LNCaP clone FGC (cell line): ENCODE data around the gene TMCC3.
A peak's percentile ranks its signal among the peaks of the same experiment; 100 is the strongest.
"Not testable (repeated sequence)": the region's sequence is repeated elsewhere in the genome, so short reads cannot be mapped to it uniquely, and the experiment has no call there.

Experiments
- DNase-seq: peaks from one replicate; pipeline ENCODE4 v3.0.0-alpha.2; 2011; ENCODE audit warnings: low read depth
- H3K4me3 ChIP-seq: 2 replicates; pipeline ENCODE4 v1.5.1; 2011; ENCODE audit warnings: mild to moderate bottlenecking, low read depth, low read length, control low read depth
- TF ChIP-seq, protein P1 (sequence below): IDR thresholded peaks from 2 replicates; pipeline ENCODE4 v1.5.1; 2012; ENCODE audit warnings: mild to moderate bottlenecking; ENCODE audit not compliant: control insufficient read depth, insufficient read depth; ENCODE audit errors: extremely low read depth

The TMCC3 gene

DNA sequence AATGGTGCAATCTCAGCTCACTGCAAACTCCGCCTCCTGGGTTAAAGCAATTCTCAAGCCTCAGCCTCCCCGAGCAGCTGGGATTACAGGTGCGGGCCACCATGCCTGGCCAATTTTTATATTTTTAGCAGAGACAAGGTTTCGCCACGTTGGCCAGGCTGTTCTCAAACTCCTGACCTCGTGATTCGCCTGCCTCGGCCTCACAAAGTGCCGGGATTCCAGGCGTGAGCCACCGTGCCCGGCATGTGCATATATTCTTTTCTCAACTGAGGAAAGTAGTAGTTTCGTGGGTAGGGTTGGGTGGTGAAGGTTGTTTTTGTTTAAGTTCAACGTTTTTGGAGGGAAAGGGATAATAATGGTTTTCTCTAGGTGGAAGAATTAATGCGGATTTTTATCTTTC lies 96.5 kb downstream of the TMCC3 start:
- DNase-seq: no peak
- H3K4me3 ChIP-seq: no peak overlapping the region
- TF ChIP-seq, protein P1, sequence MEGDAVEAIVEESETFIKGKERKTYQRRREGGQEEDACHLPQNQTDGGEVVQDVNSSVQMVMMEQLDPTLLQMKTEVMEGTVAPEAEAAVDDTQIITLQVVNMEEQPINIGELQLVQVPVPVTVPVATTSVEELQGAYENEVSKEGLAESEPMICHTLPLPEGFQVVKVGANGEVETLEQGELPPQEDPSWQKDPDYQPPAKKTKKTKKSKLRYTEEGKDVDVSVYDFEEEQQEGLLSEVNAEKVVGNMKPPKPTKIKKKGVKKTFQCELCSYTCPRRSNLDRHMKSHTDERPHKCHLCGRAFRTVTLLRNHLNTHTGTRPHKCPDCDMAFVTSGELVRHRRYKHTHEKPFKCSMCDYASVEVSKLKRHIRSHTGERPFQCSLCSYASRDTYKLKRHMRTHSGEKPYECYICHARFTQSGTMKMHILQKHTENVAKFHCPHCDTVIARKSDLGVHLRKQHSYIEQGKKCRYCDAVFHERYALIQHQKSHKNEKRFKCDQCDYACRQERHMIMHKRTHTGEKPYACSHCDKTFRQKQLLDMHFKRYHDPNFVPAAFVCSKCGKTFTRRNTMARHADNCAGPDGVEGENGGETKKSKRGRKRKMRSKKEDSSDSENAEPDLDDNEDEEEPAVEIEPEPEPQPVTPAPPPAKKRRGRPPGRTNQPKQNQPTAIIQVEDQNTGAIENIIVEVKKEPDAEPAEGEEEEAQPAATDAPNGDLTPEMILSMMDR: no peak

DNA sequence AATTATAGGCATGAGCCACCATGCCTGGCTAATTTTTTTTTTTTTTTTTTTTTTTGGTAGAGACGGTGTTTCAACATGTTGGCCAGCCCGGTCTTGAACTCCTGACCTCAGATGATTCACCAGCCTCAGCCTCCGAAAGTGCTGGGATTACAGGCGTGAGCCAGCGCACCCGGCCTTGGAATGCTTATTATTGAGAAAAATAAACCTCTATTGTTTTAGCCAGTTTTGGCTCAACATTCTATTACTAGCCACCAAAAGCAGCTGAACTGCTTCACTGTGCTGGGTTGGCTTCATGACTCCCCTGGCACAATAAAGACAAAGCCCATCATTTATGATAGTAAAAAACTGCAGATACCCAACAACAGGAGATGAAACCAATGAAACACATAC lies 97.2 kb downstream of the TMCC3 start:
- no peak overlapping the region for H3K4me3 ChIP-seq
- TF ChIP-seq, protein P1: no peak
- DNase-seq: no peak

DNA sequence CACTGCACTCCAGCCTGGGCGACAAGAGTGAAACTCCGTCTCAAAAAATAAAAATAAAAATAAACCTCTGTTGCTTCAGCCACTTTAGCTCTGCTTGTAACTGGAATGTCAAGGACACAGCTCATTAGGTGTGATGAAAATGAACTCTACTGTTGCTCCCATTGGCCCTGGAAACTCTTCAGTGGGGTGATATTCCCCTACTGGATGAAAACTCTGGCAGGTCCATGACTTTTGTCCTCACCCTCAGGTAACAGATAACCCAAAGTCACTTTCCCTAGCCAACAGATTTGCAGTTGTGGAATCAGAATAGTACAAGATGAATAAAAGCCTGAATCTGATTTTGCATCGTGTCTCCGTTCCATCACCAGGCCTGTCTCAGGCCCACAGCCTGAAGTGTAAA lies 98.5 kb downstream of the TMCC3 start:
- TF ChIP-seq, protein P1: no peak
- no peak overlapping the region for H3K4me3 ChIP-seq
- DNase-seq: no peak

DNA sequence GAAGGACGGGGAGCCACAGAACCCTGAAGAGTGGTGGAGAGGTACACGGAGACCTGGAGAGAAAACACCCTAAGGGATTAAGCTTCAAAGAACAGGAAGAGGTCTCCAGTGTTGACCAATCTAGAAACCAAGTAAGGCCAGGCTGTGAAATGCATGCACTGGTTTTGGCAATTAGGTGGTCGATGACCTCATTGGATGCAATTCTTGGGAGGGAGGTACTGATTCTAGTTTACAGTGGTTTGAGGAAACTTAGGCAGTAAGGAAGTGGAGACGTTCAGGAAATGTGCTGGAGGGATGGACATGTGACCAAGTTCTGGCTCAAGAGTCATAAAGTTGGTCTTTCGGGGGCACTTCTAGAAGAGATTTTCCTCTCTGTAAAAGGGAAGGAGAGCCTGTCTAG lies 99.4 kb downstream of the TMCC3 start:
- TF ChIP-seq, protein P1: no peak
- H3K4me3 ChIP-seq: no peak overlapping the region
- DNase-seq: no peak

DNA sequence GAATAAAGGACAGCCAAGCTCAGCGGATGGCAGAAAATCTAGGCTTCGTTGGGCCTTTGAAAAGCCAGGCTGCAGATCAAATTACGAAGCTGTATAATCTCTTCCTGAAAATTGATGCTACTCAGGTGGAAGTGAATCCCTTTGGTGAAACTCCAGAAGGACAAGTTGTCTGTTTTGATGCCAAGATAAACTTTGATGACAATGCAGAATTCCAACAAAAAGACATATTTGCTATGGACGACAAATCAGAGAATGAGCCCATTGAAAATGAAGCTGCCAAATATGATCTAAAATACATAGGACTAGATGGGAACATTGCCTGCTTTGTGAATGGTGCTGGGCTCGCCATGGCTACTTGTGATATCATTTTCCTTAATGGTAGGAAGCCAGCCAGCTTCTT lies 101.5 kb downstream of the TMCC3 start:
- not testable (repeated sequence) for H3K4me3 ChIP-seq

DNA sequence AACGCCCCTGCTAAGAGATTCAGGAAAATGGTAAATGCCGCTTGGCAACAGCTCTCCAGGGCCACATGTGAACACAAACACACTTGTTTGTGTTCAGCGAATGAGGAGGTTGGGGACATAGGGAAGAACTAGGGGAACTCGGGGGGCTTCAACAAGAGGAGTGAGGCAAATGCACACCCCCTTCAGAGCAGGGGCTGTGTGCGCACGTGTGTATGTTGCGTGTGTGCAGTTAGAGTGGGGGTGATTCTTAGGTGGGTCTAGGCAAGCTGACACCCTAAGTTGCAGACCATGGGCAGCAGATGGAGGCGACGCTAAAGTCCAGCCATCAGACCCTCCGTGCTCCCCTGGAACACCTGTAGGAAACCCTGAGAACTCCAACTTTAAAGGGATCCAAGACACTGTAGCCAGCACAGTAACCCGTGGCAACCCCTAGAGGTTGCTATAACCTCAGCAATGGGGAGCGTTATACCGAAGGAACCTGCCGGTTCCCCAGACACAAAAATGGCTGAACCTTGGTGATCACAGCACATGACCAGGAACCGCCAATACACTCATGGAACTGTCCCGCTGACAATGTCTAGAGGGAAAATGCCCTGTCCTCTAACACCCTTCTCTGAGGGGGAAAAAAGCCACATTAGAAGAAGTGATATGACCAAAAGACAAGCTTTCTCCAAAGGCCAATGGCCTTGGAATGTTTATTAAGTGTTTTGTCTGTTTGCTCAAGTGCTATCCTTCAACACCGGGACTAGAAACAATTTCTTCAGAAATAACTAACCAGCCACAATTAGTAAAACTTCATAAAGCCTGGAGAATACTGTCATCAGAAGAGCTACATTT lies 104.2 kb downstream of the TMCC3 start:
- TF ChIP-seq, protein P1: peak; percentile 84
- H3K4me3 ChIP-seq: no peak overlapping the region
- no peak for DNase-seq

More for the DNA sequence above, 101.5 kb downstream of the TMCC3 start:
- DNase-seq: not testable (repeated sequence)

DNA sequence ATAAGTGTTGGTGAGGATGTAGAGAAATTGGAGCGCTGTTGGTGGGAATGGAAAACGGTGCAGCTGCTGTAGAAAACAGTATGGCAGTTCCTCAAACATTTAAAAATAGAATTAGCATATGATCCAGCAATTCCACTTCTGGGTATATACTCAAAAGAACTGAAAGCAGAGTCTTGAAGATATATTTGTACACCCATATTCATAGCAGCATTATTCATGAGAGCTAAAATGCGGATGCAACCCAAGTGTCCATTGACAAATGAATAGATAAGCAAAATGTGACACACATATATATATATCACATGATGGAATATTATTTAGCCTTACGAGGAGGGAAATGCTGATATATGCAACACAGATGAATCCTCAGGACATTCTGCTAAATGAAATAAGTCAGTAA lies 106.0 kb downstream of the TMCC3 start:
- DNase-seq: no peak
- TF ChIP-seq, protein P1: no peak
- H3K4me3 ChIP-seq: no peak overlapping the region
